GM21360 (cell line): ENCODE data around the gene TBC1D3B.
"Not testable (repeated sequence)": the region's sequence is repeated elsewhere in the genome, so short reads cannot be mapped to it uniquely, and the experiment has no call there.

Experiments
- ATAC-seq: cut with Tn5 transposase; IDR thresholded peaks from one replicate; pipeline ENCODE4 v1.9.1; 2021; ENCODE audit warnings: mild to moderate bottlenecking, moderate library complexity; ENCODE audit not compliant: unreplicated experiment

Gene TBC1D3B

DNA sequence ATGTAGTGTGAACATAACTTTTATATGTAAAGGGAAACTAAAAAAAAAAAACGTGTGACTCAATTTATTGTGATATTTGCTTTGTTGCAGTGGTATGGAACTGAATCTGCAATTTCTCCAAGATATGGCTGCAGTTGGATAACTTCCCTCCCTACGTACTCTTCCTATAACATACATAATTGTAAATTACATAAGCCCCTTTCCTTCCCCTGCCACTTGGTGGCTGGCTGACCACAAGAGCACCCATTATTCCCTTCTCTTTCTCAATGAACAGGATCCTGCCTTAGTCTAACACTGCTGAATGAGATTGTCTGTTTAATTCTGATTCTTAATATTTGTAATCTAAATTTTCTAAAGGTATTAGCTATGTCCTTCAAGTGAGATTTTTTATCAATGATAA is 45.0 kb downstream of the TBC1D3B start:
- no peak for ATAC-seq

DNA sequence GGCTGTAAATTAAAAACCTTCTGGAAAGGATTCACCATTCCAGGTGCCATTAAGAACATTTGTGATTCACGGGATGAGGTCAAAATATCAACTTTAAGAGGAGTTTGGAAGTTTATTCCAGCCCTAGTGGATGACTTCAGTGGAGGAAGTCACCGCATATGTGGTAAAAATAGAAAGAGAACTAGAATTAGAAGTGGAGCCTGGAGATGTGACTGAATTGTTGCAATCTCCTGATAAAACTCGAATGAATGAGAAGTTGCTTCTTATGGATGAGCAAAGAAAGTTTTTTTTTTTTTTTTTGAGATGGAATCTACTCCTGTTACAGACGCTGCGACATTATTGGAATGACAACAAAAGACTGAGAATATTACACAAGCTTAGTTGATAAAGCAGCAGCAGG is 46.1 kb downstream of the TBC1D3B start:
- ATAC-seq: no peak

GRCh38 chr17:36129616-36130015 is 46.8 kb downstream of the TBC1D3B start:
- ATAC-seq: no peak

DNA sequence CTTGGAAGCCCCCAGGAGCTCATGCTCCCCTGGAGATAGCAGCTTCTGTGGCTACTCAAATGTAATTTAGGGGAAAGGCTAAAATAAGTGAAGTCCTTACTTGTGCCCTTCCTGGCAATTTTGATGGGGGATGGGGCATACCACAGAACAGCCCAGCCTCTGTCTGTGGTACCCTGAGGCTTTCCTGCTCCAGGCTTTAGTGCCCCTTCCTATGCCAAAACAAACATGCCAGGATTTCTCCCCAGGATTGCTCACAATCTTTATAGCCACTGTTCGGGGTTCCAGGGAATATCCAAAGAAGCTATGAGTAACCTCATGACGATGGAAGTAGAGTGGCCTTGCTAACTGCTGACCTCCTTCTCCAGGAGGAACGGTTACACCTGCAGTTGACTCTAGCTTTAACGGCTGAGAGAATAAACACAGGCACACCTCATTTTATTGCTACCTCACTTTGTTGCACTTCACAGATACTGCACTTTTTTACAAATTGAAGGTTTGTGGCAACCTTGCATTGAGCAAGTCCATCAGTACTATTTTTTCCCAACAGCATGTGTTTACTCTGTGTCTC is 47.9 kb downstream of the TBC1D3B start:
- ATAC-seq: no peak

DNA sequence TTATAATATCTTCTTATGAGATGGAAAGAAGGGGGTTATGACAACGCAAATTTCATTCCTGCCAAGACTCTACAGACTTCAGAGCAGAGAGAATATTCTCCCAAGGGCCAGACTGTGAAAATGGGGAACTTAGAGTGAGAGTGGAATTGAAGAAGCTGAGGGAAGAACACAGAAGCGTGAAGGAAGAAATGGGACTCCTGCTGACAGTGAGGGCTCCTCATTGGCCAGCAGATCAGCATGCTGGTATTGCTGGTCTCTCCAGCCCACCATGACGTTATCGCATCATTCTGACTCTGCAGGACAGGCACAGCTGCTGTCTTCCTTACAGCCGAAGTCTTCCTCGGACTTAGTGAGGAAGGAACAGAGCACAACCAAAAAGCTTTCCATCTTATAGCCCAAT is 48.5 kb downstream of the TBC1D3B start:
- no peak for ATAC-seq

- no peak for ATAC-seq
Observed at GRCh38 chr17:36127199-36127893, 49.1 kb downstream of the TBC1D3B start.

- ATAC-seq: no peak
Observed at GRCh38 chr17:36124879-36125824, 51.3 kb downstream of the TBC1D3B start.

DNA sequence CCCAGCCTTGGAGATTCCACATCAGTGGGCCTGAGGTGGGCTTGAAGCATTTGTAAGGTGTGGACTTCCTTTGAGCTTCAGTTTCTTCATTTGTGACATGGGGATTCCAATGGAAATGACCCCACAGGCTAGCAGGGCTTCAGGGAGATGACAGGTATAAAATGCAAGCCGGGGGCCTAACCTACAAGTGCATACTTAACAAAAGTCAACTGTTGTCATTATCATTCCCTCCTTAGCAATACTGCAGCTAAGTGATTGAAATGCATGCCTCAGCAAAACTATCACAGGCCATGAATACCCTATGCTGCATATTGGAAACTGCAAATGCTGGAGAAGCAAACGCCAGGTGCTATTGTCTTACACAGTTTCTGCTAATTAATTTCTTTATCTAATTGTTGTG is 53.0 kb downstream of the TBC1D3B start:
- no peak for ATAC-seq

DNA sequence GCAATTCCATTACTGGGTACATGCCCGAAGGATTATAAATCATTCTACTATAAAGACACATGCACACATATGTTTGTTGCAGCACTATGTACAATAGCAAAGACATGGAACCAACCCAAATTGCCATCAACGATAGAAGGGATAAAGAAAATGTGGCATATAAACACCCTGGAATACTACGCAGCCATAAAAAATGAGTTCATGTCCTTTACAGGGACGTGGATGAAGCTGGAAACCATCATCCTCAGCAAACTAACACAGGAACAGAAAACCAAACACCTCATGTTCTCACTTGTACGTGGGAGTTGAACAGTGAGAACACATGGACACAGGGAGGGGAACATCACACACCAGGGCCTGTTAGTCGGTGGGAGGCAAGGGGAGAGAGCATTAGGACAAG is 55.3 kb downstream of the TBC1D3B start:
- ATAC-seq: not testable (repeated sequence)

DNA sequence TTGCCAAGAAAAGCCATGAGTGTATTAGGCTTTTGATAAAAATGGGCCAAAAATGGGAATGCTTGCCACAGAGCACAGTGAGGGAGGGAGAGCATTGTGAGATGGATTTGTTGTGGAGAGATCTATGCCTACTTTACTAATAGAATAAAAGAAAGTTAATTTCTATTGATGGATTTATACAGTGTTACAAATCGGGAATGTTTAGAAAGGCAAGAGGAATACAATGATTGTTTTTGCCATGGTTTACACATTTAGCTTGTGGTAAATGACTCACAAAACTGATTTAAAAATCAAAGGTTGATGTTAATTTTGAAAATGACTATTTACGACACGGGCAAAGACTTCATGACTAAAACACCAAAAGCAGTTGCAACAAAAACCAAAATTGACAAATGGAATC is 56.2 kb downstream of the TBC1D3B start:
- ATAC-seq: no peak

DNA sequence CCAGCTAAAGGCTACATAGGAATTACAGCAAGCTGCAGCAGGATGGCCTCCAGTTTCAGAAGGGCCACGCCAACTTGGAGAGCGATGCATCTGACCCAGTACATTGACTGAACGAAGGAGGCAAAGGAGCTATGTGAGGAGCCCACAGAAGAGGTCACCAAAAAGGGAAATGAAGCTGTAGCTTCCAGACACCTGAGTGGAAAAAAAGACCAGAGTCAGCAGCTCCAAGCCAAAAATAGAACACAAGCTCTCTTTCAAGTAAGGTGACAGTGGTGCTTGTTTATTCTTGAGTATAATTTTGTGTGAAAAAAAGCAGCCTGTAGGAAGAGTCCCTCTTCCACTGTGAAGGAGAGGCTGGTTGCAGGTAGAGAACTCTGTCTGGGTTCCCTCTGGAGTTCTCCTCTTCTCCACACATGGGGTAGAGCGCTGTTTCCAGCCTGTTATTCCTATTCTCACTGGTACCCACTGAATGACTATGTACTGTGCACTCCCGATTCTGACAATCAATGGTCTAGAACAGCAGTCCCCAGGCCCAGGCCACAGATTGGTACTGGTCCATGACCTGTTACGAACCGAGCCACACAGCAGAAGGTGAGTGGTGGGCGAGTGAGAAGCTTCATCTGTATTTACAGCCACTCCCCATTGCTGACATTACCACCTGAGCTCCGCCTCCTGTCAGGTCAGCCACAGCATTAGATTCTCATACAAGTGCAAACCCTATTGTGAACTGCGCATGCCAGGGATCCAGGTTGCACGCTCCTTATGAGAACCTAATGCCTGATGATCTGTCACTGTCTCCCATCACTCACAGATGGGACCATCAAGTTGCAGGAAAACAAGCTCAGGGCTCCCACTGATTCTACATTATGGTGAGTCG is 57.7 kb downstream of the TBC1D3B start:
- ATAC-seq: no peak

DNA sequence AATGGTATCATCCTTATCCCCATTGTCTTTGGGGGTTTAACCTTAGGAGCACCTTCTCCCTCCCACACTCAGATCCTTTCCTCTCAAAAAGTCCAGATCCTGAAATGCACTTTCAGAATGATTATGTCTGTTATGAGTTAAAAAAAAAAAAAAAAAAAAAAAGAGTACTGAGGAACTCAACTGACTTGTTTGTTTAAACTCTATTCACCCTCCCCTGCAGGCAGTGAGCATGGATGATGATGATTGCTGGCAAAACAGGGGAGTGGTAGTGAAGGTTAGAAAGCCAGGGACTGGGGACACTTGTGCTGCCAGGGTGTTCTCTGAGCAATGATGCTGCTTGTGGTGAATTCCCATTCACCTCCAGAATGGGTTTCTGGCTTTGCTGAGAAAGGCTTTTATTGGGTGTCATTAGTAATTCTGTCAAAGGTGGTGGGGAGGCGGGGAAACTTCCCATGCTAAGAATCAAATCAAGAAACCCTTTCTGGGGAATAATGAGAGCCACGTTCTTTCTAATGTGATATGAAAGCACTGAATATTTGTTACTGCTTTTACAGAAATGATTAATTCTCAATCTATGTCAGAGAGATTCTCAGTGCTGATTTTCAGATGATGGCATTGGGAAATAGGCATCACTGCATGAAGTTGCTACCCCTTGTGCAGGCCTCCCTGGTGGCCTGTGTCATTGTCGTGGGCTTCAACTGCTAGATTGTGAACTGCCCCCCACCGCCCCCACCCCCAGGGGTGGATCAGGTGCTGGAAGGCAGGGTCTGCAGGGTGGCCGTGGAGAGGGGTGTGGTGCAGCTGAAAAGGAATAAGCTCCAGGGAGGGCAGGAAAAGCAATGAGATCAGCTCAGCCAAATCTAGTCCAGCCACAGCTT is 58.7 kb downstream of the TBC1D3B start:
- ATAC-seq: no peak
